ENCODE data around the gene GNRH2. TPM values are rescaled to one million over a fixed set of nuclear protein-coding genes. Genes with fewer than 3 reads are reported as not detected.

GNRH2 gene
- total RNA-seq, 1 donor from 2014 or later = 0.75 TPM

DNA sequence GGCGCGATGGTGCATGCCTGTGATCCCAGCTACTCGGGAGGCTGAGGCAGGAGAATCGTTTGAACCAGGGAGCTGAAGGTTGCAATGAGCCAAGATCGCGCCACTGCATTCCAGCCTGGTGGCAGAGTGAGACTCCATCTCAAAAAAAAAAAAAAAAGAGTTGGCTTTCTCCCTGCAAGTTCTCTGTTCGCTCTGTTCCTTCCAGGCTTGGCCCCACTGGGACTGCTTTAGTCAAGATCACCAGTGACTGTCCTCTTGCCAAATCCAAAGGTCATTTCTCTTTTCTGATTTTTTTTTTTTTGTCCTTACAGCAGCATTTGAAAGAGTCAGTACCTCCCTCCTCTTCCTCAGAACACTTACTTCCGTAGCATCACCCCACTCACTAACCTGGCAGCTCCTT, 10.8 kb upstream of the GNRH2 start:
- no peak for DNase-seq

DNA sequence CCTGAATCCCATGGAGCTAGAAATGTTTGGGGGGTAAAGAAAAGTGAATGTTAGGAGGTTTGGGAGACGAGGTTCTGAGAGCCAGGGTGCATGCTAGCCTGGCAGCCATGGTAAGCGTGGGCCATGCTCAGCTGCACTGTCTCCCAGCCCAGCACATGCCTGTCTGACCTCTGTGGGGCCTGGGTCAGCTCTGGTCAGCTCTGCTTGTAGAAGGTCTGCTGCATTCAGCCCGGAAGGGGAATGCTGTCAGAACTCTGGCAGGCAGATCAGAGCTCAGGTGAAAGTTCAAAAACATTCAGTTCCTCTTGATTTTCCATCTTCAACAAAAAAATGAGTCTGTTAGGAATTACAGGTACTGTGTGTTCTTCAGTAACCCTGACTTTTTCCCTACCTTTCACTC, 5.8 kb upstream of the GNRH2 start:
- ChIA-PET POLR2A (no interaction called here), CTCF (no interaction called here)
- intact Hi-C loops (cut with micrococcal nuclease) = no loop called here
- no peaks in the 10 kb centered on the region for H3K9me3 Mint-ChIP-seq
- ATAC-seq (ENCODE audit: low read depth) (no peak), DNase-seq (no peak)
- no peak overlapping the region for H3K27ac Mint-ChIP-seq
- no peak overlapping the region for H3K4me3 Mint-ChIP-seq
- TF ChIP-seq, protein P1, sequence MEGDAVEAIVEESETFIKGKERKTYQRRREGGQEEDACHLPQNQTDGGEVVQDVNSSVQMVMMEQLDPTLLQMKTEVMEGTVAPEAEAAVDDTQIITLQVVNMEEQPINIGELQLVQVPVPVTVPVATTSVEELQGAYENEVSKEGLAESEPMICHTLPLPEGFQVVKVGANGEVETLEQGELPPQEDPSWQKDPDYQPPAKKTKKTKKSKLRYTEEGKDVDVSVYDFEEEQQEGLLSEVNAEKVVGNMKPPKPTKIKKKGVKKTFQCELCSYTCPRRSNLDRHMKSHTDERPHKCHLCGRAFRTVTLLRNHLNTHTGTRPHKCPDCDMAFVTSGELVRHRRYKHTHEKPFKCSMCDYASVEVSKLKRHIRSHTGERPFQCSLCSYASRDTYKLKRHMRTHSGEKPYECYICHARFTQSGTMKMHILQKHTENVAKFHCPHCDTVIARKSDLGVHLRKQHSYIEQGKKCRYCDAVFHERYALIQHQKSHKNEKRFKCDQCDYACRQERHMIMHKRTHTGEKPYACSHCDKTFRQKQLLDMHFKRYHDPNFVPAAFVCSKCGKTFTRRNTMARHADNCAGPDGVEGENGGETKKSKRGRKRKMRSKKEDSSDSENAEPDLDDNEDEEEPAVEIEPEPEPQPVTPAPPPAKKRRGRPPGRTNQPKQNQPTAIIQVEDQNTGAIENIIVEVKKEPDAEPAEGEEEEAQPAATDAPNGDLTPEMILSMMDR (IDR thresholded peaks at IDR 0.05) = no peak
- no peaks in the 10 kb centered on the region for H3K4me1 Mint-ChIP-seq
- H3K36me3 Mint-ChIP-seq (ENCODE audit: low read depth) = peaks cover 60% of the 10 kb centered on the region
- H3K27me3 Mint-ChIP-seq = no peaks in the 10 kb centered on the region

More for the DNA sequence above, 10.8 kb upstream of the GNRH2 start:
- no peaks in the 10 kb centered on the region for H3K27me3 Mint-ChIP-seq
- H3K27ac Mint-ChIP-seq = no peak overlapping the region
- TF ChIP-seq, protein P1 (IDR thresholded peaks at IDR 0.05) = no peak
- H3K4me1 Mint-ChIP-seq = no peaks in the 10 kb centered on the region
- POLR2A ChIA-PET = interaction anchor here (0.7 to 1.4 kb wide), 2 partner anchors 13 to 71 kb away, joined by 4 read pairs; partner anchors contain the start of gene MRPS26
- CTCF ChIA-PET = no interaction called here
- intact Hi-C loops (cut with micrococcal nuclease) = no loop called here
- no peak overlapping the region for H3K4me3 Mint-ChIP-seq
- ATAC-seq (ENCODE audit: low read depth) = no peak
- H3K9me3 Mint-ChIP-seq = no peaks in the 10 kb centered on the region
- H3K36me3 Mint-ChIP-seq (ENCODE audit: low read depth) = peaks cover 61% of the 10 kb centered on the region

DNA sequence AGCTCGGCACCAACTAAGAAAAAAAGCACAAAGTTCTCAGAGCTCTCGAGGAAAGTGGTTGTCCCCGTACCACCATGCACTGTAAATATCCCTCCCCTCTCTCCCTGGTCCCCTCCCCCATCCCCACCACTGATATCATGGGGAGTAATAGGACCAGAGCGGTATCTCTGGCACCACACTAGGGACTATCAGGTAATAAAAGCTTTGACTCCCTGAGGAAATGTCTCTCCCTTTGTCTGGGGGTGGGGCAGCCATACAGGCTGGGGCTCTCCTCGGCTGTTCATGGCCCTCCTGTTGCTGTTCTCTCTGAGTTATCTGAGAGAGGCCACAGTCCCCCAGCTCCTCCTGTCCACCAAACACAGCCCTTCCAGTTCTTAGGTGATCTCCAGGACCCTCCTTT, 5.0 kb upstream of the GNRH2 start:
- no peaks in the 10 kb centered on the region for H3K9me3 Mint-ChIP-seq
- no peak for DNase-seq
- TF ChIP-seq, protein P1 (IDR thresholded peaks at IDR 0.05) = no peak
- H3K4me3 Mint-ChIP-seq = no peak overlapping the region
- intact Hi-C loops (cut with micrococcal nuclease) = no loop called here
- H3K36me3 Mint-ChIP-seq (ENCODE audit: low read depth) = peaks cover 60% of the 10 kb centered on the region
- no peaks in the 10 kb centered on the region for H3K27me3 Mint-ChIP-seq
- CTCF ChIA-PET = no interaction called here
- POLR2A ChIA-PET = no interaction called here
- H3K27ac Mint-ChIP-seq = no peak overlapping the region
- ATAC-seq (ENCODE audit: low read depth) = no peak
- H3K4me1 Mint-ChIP-seq = no peaks in the 10 kb centered on the region

DNA sequence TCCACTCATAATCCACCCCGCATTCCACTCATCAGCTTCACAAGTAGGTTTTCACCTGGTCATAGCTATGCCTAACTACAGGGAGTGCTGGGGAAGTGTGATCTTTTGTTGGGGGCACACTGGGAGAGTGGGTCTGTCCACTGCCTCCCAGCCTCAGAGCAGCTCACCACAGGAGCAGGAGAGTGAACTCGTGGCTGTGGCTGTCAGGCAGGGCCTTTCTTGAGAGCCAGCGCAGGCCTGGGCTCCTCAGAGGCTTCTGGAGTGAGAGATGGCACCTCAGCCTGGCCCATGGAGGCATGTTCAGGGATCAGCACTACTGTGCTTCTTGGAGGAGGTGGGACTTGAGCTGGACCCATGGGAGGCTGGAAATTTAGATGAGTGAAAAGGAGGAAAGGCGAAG, 4.0 kb upstream of the GNRH2 start:
- TF ChIP-seq, protein P1 (IDR thresholded peaks at IDR 0.05) = no peak
- CTCF ChIA-PET = interaction anchor here (0.7 kb wide), 1 partner anchor 14 kb away, joined by 3 read pairs; no protein-coding TSS in a partner anchor
- H3K4me1 Mint-ChIP-seq = no peaks in the 10 kb centered on the region
- no peak for ATAC-seq (ENCODE audit: low read depth)
- peaks cover 57% of the 10 kb centered on the region for H3K36me3 Mint-ChIP-seq (ENCODE audit: low read depth)
- POLR2A ChIA-PET = no interaction called here
- H3K27ac Mint-ChIP-seq = no peak overlapping the region
- H3K4me3 Mint-ChIP-seq = no peak overlapping the region
- intact Hi-C loops (cut with micrococcal nuclease) = no loop called here
- no peaks in the 10 kb centered on the region for H3K9me3 Mint-ChIP-seq
- DNase-seq = no peak
- H3K27me3 Mint-ChIP-seq = no peaks in the 10 kb centered on the region

DNA sequence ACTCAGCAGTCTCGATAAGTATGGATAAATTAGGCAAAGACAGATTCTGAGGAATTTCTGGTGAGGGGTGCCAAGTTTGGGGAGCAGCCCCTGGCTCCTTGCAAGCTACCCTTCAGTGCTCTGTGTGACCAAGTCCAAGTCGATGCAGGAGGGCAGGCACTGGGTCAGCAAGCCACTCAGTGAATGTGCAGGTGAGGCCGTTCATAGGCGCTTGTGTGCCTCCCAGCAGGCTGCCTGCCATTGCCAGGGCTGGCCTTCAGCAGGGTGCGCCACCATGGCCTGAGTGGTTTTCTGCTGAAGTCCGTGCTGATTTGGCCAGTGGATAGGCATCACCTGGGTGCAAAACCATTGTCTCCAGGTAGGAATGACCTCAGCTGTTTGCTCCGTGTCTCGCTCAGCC, 3.3 kb upstream of the GNRH2 start:
- TF ChIP-seq, protein P1 (IDR thresholded peaks at IDR 0.05) = no peak
- Mint-ChIP-seq H3K4me1 (peaks cover 3% of the 10 kb centered on the region), H3K36me3 (ENCODE audit: low read depth) (peaks cover 50% of the 10 kb centered on the region), H3K4me3 (no peak overlapping the region), H3K27me3 (no peaks in the 10 kb centered on the region), H3K27ac (no peak overlapping the region), H3K9me3 (no peaks in the 10 kb centered on the region)
- DNase-seq (no peak), ATAC-seq (ENCODE audit: low read depth) (no peak)
- ChIA-PET CTCF (no interaction called here), POLR2A (no interaction called here)
- intact Hi-C loops (cut with micrococcal nuclease) = loop anchor here (10.0 kb wide), 1 partner anchor 975 kb away; the partner anchor contains the start of gene RNF24

Measured in activated B cell treated with CpG ODN at 0.5 μM for 24 hours (primary cell).